ENCODE data around the gene MDC1. TPM values are rescaled to one million over a fixed set of nuclear protein-coding genes. Genes with fewer than 3 reads are reported as not detected.

MDC1 gene
- total and polyA plus RNA-seq, 2 of the 13 experiments (the other 11 are each of a cell fraction or from before 2014, with no cell fraction given) = 8.4 to 14.0 TPM

- no peak for TF ChIP-seq ZMYM4 (CRISPR knock-in tag; IDR thresholded peaks at IDR 0.05)
- no peak for TF ChIP-seq HOXA3 (CRISPR knock-in tag; IDR thresholded peaks at IDR 0.05)
- no peak for TF ChIP-seq ZNF280D (CRISPR knock-in tag; IDR thresholded peaks at IDR 0.05)
- no peak for TF ChIP-seq MTA3 (CRISPR knock-in tag; IDR thresholded peaks at IDR 0.05)
- 0 out of 2 replicates have a peak, but pooled peaks have one; percentile 19 for TF ChIP-seq ZNF75D (CRISPR knock-in tag; IDR thresholded peaks at IDR 0.05; ENCODE audit: borderline replicate concordance)
- TF ChIP-seq SOX5 (CRISPR knock-in tag; IDR thresholded peaks at IDR 0.05; ENCODE audit: borderline replicate concordance) = no peak
- no peak for TF ChIP-seq ZNF607 (CRISPR knock-in tag; IDR thresholded peaks at IDR 0.05; ENCODE audit: borderline replicate concordance)
- no peak for TF ChIP-seq FOXK2 (IDR thresholded peaks at IDR 0.05)
- no peak for TF ChIP-seq ZNF570 (CRISPR knock-in tag; IDR thresholded peaks at IDR 0.05; ENCODE audit: borderline replicate concordance)
- TF ChIP-seq PBX2 (CRISPR knock-in tag; IDR thresholded peaks at IDR 0.05) = no peak
- TF ChIP-seq SP1 (IDR thresholded peaks at IDR 0.05) = no peak
- no peak for TF ChIP-seq SP1 (CRISPR knock-in tag; IDR thresholded peaks at IDR 0.05)
- TF ChIP-seq RAD51 (IDR thresholded peaks at IDR 0.05; ENCODE audit: borderline replicate concordance) = no peak
- TF ChIP-seq YEATS4 (CRISPR knock-in tag; IDR thresholded peaks at IDR 0.05; ENCODE audit: borderline replicate concordance) = 0 out of 2 replicates have a peak, but pooled peaks have one; percentile 23
- no peak for TF ChIP-seq HHEX (CRISPR knock-in tag; IDR thresholded peaks at IDR 0.05)
- no peak for TF ChIP-seq MIER3 (CRISPR knock-in tag; IDR thresholded peaks at IDR 0.05; ENCODE audit: borderline replicate concordance)
- no peak for TF ChIP-seq FIP1L1 (IDR thresholded peaks at IDR 0.05; ENCODE audit: borderline replicate concordance, insufficient read depth, low read depth, low read length)
- no peak for TF ChIP-seq HDAC2 (CRISPR knock-in tag; IDR thresholded peaks at IDR 0.05)
- TF ChIP-seq AGO1 (IDR thresholded peaks at IDR 0.05; ENCODE audit: low read depth, low read length, poor library complexity, severe bottlenecking) = no peak
- TF ChIP-seq KLF16 (CRISPR knock-in tag; IDR thresholded peaks at IDR 0.05) = no peak
- no peak for TF ChIP-seq KLF9 (CRISPR knock-in tag; IDR thresholded peaks at IDR 0.05; ENCODE audit: low read depth)
- no peak for TF ChIP-seq GLMP (CRISPR knock-in tag; IDR thresholded peaks at IDR 0.05; ENCODE audit: borderline replicate concordance)
- TF ChIP-seq ZNF44 (CRISPR knock-in tag; IDR thresholded peaks at IDR 0.05) = no peak
- TF ChIP-seq ZNF678 (CRISPR knock-in tag; IDR thresholded peaks at IDR 0.05) = no peak
Measured at GRCh38 chr6:30686009-30686907, 30.8 kb downstream of the MDC1 start, which contains the start of gene PPP1R18 (continued).

Measured in HepG2 (cell line).